Stimulated activated naive CD8-positive, alpha-beta T cell treated with anti-CD3 and anti-CD28 coated beads, Interleukin-15, Interleukin-2, amounts not matched to agents 100 ng/mL and 50 ng/mL, for 24 hours (primary cell): ENCODE data around the gene PRRG2.
A peak's percentile ranks its signal among the peaks of the same experiment; 100 is the strongest.

ENCODE experiments used
- H3K27ac Mint-ChIP-seq: one replicate; pipeline ENCODE4 v1.8.0; 2021; ENCODE audit warnings: mild to moderate bottlenecking, mixed read lengths
- H3K27me3 Mint-ChIP-seq: one replicate; pipeline ENCODE4 v1.8.0; 2021; ENCODE audit warnings: mixed read lengths
- H3K36me3 Mint-ChIP-seq: one replicate; pipeline ENCODE4 v1.8.0; 2021; ENCODE audit warnings: low read depth, mixed read lengths
- H3K4me1 Mint-ChIP-seq: one replicate; pipeline ENCODE4 v1.8.0; 2021; ENCODE audit warnings: low read depth, mixed read lengths
- H3K4me3 Mint-ChIP-seq: one replicate; pipeline ENCODE4 v1.8.0; 2021; ENCODE audit warnings: mild to moderate bottlenecking, mixed read lengths
- H3K9me3 Mint-ChIP-seq: one replicate; pipeline ENCODE4 v1.8.0; 2021; ENCODE audit warnings: mixed read lengths

Gene PRRG2

DNA sequence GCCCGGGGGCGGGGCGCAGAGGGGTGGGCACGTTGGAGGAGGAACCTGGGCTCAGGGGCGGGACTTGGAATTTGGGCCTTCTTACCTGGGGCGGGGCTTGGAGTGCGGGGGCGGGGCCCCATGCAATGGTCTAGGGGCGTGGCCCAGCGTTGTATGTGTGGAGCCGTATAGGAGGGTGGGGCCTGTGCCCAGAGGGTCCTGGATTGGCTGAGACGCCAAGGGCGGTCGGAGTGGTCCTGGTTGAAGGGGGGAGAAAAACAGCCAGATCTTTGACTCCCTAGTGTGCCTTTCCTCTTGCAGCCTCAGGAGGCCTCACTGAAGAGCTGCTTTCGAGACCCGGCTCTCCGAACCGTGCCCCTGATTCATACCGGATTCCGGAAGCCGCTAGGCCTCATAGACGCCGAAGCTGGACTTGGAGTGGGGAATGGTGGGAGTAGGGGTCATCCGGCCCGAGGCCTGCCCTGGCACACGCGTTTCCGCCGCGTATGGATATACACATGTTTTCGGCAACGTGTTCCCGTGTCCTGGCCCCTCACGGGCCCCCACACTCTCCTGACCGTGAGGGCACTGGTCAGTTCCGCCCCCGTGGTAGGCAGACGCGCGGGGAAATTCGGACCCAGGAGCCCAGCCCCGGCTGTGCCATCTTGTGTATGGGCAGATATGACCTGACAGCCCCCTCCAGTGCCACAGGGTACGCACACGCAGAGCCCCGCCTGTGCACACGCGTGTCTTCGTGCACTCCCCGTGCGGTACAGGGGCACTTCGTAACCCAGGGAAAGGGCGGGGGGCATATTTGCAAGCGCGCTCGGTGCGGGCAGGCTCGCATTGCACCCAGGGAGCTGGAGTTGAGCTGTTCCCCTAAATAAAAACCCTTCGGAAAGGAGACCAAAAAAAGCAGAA, 9.2 kb downstream of the PRRG2 start:
- H3K4me1 Mint-ChIP-seq: peaks cover 34% of the 10 kb centered on the region
- H3K4me3 Mint-ChIP-seq: peak overlapping the region; percentile 94
- peak overlapping the region; percentile 89 for H3K27ac Mint-ChIP-seq
- H3K36me3 Mint-ChIP-seq: peaks cover 11% of the 10 kb centered on the region
- no peaks in the 10 kb centered on the region for H3K27me3 Mint-ChIP-seq
- H3K9me3 Mint-ChIP-seq: no peaks in the 10 kb centered on the region

DNA sequence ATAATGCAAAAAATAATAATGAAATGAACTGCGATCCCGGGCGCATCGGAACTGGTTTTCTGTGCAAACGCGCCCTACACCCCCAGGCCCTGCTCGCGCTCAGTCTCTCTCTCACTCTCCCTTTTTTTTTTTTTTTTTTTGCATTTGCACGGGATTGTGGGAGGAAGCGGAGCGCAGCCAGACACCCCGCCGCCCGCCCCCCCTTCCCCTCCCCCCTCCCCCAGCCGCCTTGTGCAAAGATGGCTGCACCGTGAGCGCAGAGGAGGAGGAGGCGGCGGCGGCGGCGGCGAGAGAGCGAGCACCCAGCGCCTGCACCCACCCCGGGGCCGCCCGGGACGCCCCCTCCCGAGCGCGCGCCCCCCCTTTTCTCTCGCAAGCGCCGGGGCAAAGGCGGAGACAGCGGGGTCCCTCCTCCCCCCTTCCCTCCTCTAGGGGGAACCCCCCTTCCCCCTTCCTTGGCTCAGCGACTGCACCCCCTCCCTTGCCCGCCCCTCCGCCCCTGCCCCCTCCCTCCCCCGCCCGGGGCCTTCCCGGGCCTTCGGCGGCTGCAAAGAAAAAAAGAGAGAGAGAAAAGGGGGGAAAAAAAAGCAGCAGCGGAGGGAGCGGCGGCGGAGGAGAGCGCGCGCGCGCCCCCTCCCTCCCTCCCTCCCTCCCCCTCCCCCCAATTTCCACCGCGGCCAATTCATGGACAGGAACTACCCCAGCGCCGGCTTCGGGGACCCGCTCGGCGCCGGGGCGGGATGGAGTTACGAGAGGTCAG, 10.0 kb downstream of the PRRG2 start, which contains the start of gene PRR12:
Gene PRR12, plus strand, starts transcription at position 212 of the 760 bp plus-strand sequence. Its CDS starts 473 bp downstream, at position 685.
- H3K27me3 Mint-ChIP-seq: no peaks in the 10 kb centered on the region
- H3K27ac Mint-ChIP-seq: peak within 1 kb of the TSS; percentile 91
- H3K36me3 Mint-ChIP-seq: peaks cover 11% of the 10 kb centered on the region
- H3K9me3 Mint-ChIP-seq: no peaks in the 10 kb centered on the region
- H3K4me1 Mint-ChIP-seq: peaks cover 34% of the 10 kb centered on the region
- peak within 1 kb of the TSS; percentile 94 for H3K4me3 Mint-ChIP-seq

DNA sequence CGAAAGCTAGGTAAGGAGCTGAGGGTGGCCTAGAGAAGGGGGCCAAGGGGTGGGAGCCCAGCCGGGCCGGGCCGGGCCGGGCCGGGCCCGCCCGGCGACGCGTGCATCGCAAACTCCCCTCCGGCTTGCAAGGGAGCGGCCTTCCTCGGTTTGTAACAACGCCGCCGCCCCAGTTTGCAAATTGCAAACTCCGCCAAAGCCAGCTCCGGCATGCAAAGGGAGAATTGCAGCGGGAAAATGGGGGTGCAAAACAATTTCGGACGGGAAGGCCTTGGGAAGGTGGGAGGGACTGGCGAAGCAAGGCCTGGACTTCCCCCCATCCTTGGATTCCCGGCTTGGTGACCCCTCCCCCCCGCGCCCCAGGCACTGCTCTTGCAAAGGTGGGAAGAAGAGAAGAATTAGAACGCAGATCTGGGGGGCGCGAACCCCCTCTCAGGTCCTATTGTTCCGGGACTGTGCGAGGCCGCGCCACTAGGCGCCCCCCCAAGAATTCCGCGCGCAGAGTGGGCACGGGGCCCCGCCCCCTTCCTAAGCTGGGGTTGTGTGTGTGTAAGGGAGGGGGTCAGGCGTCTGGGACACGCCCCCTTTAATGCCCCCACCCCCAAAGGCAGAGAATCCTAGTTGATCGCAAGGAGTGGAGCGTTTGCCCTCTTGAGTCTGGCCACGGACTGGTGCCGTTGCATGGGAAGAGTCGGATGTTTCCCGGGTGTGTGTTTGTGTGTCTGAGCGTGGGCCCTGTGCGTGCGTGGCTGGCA, 10.8 kb downstream of the PRRG2 start:
- Mint-ChIP-seq H3K4me3 (peak overlapping the region; percentile 94), H3K36me3 (peaks cover 11% of the 10 kb centered on the region), H3K9me3 (no peaks in the 10 kb centered on the region), H3K27ac (peak overlapping the region; percentile 91), H3K27me3 (no peaks in the 10 kb centered on the region), H3K4me1 (peaks cover 34% of the 10 kb centered on the region)

DNA sequence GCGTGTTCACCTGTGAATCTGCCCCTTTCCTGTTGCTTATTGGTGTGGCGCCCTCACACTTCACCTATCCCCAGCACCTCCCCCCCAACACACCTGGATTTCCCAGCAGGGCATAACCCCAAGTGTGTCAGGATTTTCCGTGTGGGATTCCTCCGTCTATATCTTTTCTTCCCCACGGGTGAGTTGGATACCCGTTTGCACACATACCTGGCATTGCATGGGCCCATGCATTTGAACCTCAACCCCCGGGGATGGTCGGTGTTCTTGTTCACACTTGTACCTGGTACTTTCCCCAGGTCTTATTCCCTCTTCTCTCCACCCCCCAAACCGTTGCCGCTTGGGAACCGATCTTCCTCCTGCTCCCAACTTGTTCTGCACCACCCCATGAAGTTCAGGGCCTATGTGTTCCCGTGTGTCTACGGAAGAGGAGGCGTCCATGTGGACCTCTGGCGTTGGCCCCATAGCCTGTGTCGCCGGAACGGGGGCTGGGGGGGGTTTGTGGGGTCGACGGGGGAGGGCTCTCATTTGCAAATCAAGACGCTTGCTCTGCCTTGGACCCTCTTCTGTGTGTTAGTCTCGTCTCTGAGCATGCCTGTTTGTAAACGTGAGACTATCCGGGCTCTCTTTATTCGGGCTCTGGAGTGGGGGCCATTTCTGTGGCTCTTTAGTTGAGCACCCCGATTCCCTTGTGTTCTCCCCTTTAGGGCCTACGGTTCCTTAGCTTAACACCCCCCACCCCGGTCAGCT, 11.5 kb downstream of the PRRG2 start:
- Mint-ChIP-seq H3K27ac (peak overlapping the region; percentile 92), H3K36me3 (peaks cover 11% of the 10 kb centered on the region), H3K27me3 (no peaks in the 10 kb centered on the region), H3K4me1 (peaks cover 34% of the 10 kb centered on the region), H3K4me3 (peak overlapping the region; percentile 94), H3K9me3 (no peaks in the 10 kb centered on the region)

DNA sequence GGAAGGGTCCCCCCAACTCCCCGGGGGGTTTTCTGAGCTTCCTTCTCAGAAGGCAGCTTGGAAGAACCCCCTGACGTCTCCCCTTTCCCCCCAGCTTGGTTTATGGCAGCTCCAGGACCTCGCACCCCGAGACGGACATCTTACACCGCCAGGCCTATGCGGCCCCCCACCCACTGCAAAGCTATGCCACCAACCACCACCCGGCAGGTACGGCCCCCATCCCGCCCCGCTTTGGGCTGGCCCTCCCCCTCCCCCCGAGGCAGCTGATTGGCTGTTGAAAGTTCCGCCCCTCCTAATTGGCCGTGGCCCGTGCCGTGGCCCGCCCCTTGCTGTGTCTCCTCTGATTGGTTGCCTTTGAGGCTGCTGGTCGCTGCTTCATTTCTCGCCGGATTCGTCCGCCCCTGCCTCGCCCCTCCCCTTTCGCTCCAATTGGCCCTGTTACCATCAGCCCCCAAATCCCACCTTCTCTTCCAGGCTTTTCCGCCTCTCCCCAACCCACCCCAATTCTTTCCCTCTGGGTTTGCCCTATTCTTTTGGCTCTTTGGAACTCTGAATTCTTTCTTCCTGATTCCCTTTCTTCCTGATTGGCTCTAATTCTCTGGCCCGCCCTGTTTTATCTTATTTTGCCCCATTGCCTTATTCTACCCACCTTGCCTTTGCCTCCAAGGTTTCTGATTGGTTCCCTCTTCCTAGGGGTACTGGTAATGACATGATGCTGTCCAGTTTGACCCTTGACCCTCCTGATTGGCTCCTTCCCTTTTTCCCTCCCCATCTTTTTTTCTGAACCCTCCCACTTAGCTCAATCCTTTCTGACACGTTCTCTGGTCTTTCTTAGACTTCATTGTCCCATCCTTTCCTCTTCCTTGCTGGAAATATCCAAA, 12.4 kb downstream of the PRRG2 start:
- H3K27me3 Mint-ChIP-seq: no peaks in the 10 kb centered on the region
- H3K27ac Mint-ChIP-seq: peak overlapping the region; percentile 92
- H3K9me3 Mint-ChIP-seq: no peaks in the 10 kb centered on the region
- H3K4me1 Mint-ChIP-seq: peaks cover 30% of the 10 kb centered on the region
- peak overlapping the region; percentile 94 for H3K4me3 Mint-ChIP-seq
- peaks cover 11% of the 10 kb centered on the region for H3K36me3 Mint-ChIP-seq

DNA sequence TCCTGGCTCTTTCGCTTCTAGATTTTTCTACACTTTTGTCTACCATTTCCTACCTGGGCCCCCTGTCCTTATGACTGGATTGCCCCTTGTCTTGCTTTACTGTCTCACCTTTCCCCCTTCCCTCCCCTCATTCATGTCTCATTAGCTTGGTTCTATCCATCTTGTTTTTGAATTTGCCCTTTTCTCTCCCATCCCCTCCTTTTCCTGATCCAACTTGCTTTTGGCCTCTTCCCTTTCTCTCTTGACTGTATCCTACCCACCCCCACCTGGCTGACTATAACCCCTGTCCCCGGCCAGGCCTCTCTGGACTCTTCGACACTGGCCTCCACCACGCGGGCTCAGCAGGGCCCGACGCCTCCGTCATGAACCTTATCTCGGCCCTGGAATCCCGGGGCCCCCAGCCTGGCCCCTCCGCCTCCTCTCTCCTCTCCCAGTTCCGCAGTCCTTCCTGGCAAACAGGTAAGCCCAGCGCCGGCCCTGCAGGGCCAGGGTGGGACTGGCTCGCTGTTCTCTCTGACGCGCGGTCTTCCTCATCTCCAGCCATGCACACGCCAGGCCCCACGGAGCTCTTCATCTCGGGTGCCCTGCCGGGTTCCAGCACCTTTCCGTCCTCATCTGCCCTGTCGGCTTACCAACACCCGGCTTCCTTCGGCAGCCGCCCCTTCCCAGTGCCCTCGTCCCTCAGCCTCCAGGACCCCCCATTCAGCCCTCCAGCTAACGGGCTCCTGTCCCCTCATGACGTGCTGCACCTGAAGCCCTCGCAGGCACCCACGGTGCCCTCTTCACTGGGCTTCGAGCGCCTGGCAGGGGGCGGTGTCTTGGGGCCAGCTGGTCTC, 13.3 kb downstream of the PRRG2 start:
- peaks cover 15% of the 10 kb centered on the region for H3K36me3 Mint-ChIP-seq
- peak overlapping the region; percentile 94 for H3K4me3 Mint-ChIP-seq

DNA sequence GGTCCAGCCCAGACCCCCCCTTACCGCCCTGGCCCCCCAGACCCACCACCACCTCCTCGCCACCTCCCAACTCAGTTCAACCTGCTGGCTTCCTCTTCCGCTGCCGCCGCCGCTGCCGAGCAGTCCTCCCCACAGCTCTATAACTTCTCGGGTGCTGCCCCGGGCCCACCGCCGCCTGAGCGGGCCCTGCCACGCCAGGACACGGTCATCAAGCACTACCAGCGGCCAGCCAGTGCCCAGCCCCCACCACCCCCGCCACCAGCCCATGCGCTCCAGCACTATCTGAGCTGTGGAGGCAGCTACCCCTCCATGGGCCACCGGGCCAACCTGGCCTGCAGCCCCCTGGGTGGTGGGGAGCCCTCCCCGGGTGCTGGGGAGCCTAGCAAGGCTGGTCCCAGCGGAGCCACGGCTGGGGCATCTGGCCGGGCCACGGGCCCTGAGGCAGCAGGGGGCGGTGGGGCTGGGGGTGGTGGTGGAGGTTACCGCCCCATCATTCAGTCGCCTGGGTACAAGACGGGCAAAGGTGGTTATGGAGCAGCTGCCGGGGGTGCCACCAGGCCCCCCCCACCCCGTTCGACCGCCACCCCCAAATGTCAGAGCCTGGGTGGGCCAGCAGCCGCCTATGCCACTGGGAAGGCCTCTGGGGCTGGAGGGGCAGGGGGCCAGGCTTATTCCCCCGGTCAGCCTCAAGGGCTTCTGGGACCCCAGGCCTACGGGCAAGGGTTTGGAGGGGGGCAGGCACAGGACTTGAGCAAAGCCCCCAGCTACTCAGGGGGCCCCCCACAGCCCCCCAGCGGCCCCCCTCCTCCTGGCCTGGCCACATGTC, 14.1 kb downstream of the PRRG2 start:
- Mint-ChIP-seq H3K27me3 (no peaks in the 10 kb centered on the region), H3K36me3 (peaks cover 20% of the 10 kb centered on the region), H3K9me3 (no peaks in the 10 kb centered on the region), H3K27ac (no peak overlapping the region), H3K4me3 (no peak overlapping the region), H3K4me1 (peaks cover 17% of the 10 kb centered on the region)

More for the DNA sequence above, 13.3 kb downstream of the PRRG2 start:
- no peaks in the 10 kb centered on the region for H3K27me3 Mint-ChIP-seq
- H3K4me1 Mint-ChIP-seq: peaks cover 24% of the 10 kb centered on the region
- peak overlapping the region; percentile 92 for H3K27ac Mint-ChIP-seq
- H3K9me3 Mint-ChIP-seq: no peaks in the 10 kb centered on the region

DNA sequence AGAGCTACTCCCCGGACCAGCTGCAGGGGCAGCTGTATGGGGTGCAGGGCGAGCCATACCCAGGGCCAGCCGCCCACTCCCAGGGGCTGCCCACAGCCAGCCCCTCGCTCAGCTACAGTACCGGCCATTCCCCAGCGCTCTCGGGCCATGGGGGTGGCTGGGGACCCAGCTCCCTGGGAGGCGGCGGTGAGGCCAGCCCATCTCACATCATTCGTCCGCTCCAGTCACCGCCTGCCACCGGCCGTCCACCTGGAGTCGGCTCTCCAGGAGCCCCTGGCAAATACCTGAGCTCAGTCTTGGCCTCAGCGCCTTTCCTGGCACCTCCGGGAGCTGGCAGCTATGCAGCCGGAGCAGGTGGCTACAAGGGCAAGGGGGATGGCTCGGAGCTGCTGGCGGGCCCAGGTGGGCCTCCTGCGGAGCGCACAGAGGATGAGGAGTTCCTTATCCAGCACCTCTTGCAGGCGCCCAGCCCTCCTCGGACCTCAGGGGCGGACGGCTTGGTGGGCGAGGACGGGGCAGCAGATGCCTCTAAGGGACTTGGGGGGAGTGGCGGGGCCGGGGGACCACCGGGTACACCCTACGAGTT, 14.8 kb downstream of the PRRG2 start:
- no peaks in the 10 kb centered on the region for H3K9me3 Mint-ChIP-seq
- no peaks in the 10 kb centered on the region for H3K27me3 Mint-ChIP-seq
- H3K36me3 Mint-ChIP-seq: peaks cover 24% of the 10 kb centered on the region
- H3K4me1 Mint-ChIP-seq: peaks cover 15% of the 10 kb centered on the region
- H3K27ac Mint-ChIP-seq: no peak overlapping the region
- no peak overlapping the region for H3K4me3 Mint-ChIP-seq

DNA sequence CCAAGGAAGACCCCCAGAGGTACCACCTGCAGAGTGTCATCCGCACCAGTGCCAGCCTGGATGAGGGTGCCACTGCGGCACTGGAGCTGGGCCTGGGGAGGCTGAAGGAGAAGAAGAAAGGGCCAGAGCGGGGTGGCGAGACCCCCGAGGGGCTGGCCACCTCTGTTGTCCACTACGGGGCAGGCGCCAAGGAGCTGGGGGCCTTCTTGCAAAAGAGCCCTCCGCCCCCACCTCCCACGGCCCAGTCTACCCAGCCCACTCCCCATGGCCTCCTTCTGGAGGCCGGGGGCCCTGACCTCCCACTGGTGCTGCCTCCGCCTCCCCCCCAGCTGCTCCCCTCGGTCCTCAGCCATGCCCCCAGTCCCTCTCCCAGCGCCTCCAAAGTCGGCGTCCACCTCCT, 15.3 kb downstream of the PRRG2 start:
- H3K9me3 Mint-ChIP-seq: no peaks in the 10 kb centered on the region
- no peaks in the 10 kb centered on the region for H3K27me3 Mint-ChIP-seq
- H3K4me1 Mint-ChIP-seq: peaks cover 18% of the 10 kb centered on the region
- no peak overlapping the region for H3K4me3 Mint-ChIP-seq
- H3K36me3 Mint-ChIP-seq: peaks cover 27% of the 10 kb centered on the region
- H3K27ac Mint-ChIP-seq: no peak overlapping the region

DNA sequence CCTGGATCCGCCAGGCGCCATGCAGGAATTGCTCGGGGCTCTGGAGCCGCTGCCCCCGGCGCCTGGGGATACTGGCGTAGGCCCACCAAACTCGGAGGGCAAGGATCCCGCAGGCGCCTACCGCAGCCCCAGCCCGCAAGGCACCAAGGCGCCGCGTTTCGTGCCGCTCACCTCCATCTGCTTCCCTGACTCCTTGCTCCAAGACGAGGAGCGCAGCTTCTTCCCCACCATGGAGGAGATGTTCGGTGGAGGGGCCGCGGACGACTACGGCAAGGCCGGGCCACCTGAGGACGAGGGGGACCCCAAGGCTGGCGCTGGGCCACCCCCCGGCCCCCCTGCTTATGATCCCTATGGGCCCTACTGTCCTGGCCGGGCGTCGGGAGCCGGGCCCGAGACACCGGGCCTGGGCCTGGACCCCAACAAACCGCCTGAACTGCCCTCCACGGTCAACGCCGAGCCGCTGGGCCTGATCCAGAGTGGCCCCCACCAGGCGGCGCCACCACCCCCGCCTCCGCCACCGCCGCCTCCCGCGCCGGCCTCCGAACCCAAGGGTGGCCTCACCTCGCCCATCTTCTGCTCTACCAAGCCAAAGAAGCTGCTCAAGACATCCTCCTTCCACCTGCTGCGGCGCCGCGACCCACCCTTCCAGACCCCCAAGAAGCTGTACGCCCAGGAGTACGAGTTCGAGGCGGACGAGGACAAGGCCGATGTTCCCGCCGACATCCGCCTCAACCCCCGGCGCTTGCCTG, 16.0 kb downstream of the PRRG2 start:
- Mint-ChIP-seq H3K36me3 (peaks cover 27% of the 10 kb centered on the region), H3K9me3 (no peaks in the 10 kb centered on the region), H3K4me1 (peaks cover 18% of the 10 kb centered on the region), H3K27me3 (no peaks in the 10 kb centered on the region), H3K4me3 (no peak overlapping the region), H3K27ac (no peak overlapping the region)

DNA sequence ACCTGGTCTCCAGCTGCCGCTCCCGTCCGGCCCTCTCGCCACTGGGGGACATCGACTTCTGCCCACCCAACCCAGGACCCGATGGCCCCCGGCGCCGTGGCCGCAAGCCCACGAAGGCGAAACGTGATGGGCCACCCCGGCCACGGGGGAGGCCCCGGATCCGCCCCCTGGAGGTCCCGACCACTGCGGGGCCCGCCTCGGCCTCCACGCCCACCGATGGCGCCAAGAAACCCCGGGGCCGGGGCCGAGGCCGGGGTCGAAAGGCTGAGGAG, 16.5 kb downstream of the PRRG2 start:
- Mint-ChIP-seq H3K36me3 (peaks cover 27% of the 10 kb centered on the region), H3K27me3 (no peaks in the 10 kb centered on the region), H3K4me1 (peaks cover 18% of the 10 kb centered on the region), H3K9me3 (no peaks in the 10 kb centered on the region), H3K27ac (no peak overlapping the region), H3K4me3 (no peak overlapping the region)
